GM19193 (cell line): ENCODE measurements around the gene FAM240A.

ENCODE experiments used
- POLR2A ChIP-seq: IDR thresholded peaks from 4 replicates; pipeline ENCODE4 v1.6.1; 2011; ENCODE audit not compliant: insufficient read depth, insufficient read length; ENCODE audit errors: extremely low read depth

FAM240A gene

GRCh38 chr3:46670891-46671427 is 58.6 kb downstream of the FAM240A start:
- TF ChIP-seq POLR2A = no peak

- TF ChIP-seq POLR2A = no peak
These were observed 59.4 kb downstream of the FAM240A start for GRCh38 chr3:46671541-46672348.

GRCh38 chr3:46672349-46672695 is 60.0 kb downstream of the FAM240A start:
- no peak for TF ChIP-seq POLR2A

GRCh38 chr3:46673151-46674030 is 61.1 kb downstream of the FAM240A start:
- TF ChIP-seq POLR2A = no peak

GRCh38 chr3:46674031-46674845 is 61.9 kb downstream of the FAM240A start:
- TF ChIP-seq POLR2A = no peak

- TF ChIP-seq POLR2A = no peak
These were observed 63.1 kb downstream of the FAM240A start for GRCh38 chr3:46675426-46675825.
